Measurements from ENCODE around the gene PHYKPL. TPM values are rescaled to one million over a fixed set of nuclear protein-coding genes. Genes with fewer than 3 reads are reported as not detected.

Gene PHYKPL
- total RNA-seq, 1 donor from 2014 or later, result 205 TPM

- ChIA-PET CTCF (no interaction called here), POLR2A (interaction anchor here (0.6 to 2.4 kb wide), 4 partner anchors 10 to 37 kb away, joined by 4 to 13 read pairs (median 6); partner anchors contain the start of gene PHYKPL)
- TF ChIP-seq CTCF (IDR thresholded peaks at IDR 0.05), result no peak
- peaks cover 28% of the 10 kb centered on the region for H3K4me1 Mint-ChIP-seq
- H3K4me3 Mint-ChIP-seq, result peak overlapping the region; percentile 77
- intact Hi-C loops (cut with micrococcal nuclease), result loop anchor here (2.0 to 10.0 kb wide), 2 partner anchors 93 to 419 kb away; partner anchors contain the start of genes CLK4 and N4BP3
- ATAC-seq (ENCODE audit: low read depth) (no peak), DNase-seq (no peak)
- H3K36me3 Mint-ChIP-seq (ENCODE audit: low read depth), result peaks cover 53% of the 10 kb centered on the region
- H3K27ac Mint-ChIP-seq, result peak overlapping the region; percentile 75
- no peaks in the 10 kb centered on the region for H3K27me3 Mint-ChIP-seq
- H3K9me3 Mint-ChIP-seq, result no peaks in the 10 kb centered on the region
Observed at GRCh38 chr5:178205749-178206047, 26.9 kb downstream of the PHYKPL start.

- no peak for TF ChIP-seq CTCF (IDR thresholded peaks at IDR 0.05)
- DNase-seq (peak; percentile 70), ATAC-seq (ENCODE audit: low read depth) (peak; percentile 56)
- intact Hi-C loops (cut with micrococcal nuclease), result loop anchor here (1.0 to 10.0 kb wide), 4 partner anchors 27 to 420 kb away; partner anchors contain the start of genes CLK4, N4BP3, NHP2 and PHYKPL
- Mint-ChIP-seq H3K4me1 (peaks cover 28% of the 10 kb centered on the region), H3K36me3 (ENCODE audit: low read depth) (peaks cover 48% of the 10 kb centered on the region), H3K4me3 (peak overlapping the region; percentile 95), H3K27me3 (no peaks in the 10 kb centered on the region), H3K27ac (peak overlapping the region; percentile 75), H3K9me3 (no peaks in the 10 kb centered on the region)
- ChIA-PET POLR2A (interaction anchor here (0.6 to 2.4 kb wide), 25 partner anchors 8 to 1558 kb away, joined by 3 to 21 read pairs (median 4); partner anchors contain the start of genes HNRNPH1, NHP2, PHYKPL and TSPAN17), CTCF (interaction anchor here (1.3 kb wide), 1 partner anchor 30 kb away, joined by 5 read pairs; no protein-coding TSS in a partner anchor)
Observed at GRCh38 chr5:178204935-178205748, 27.5 kb downstream of the PHYKPL start.

- peaks cover 28% of the 10 kb centered on the region for H3K4me1 Mint-ChIP-seq
- peak within 1 kb of the TSS; percentile 95 for H3K4me3 Mint-ChIP-seq
- peaks cover 40% of the 10 kb centered on the region for H3K36me3 Mint-ChIP-seq (ENCODE audit: low read depth)
- H3K27ac Mint-ChIP-seq, result peak within 1 kb of the TSS; percentile 95
- intact Hi-C loops (cut with micrococcal nuclease), result loop anchor here (1.0 to 10.0 kb wide), 4 partner anchors 28 to 420 kb away; partner anchors contain the start of genes CLK4, N4BP3, NHP2 and PHYKPL
- TF ChIP-seq CTCF (IDR thresholded peaks at IDR 0.05), result no peak
- peak; percentile 95 for DNase-seq
- H3K9me3 Mint-ChIP-seq, result no peaks in the 10 kb centered on the region
- peak; percentile 80 for ATAC-seq (ENCODE audit: low read depth)
- ChIA-PET CTCF (interaction anchor here (0.9 to 1.3 kb wide), 2 partner anchors 30 to 129 kb away, joined by 3 to 5 read pairs; no protein-coding TSS in a partner anchor), POLR2A (interaction anchor here (0.6 to 2.4 kb wide), 28 partner anchors 9 to 1842 kb away, joined by 3 to 21 read pairs (median 4); partner anchors contain the start of genes HNRNPH1, KIAA1191, NHP2 and PHYKPL)
- H3K27me3 Mint-ChIP-seq, result no peaks in the 10 kb centered on the region
Observed at GRCh38 chr5:178204182-178204934, 28.2 kb downstream of the PHYKPL start, which contains the start of gene HNRNPAB. Gene HNRNPAB (plus strand): TSS chr5:178204533. CDS start chr5:178204838, 305 bp downstream.

- POLR2A ChIA-PET, result interaction anchor here (0.7 to 2.4 kb wide), 24 partner anchors 10 to 1842 kb away, joined by 3 to 21 read pairs (median 4); partner anchors contain the start of genes HNRNPH1, KIAA1191, NHP2 and PHYKPL
- no peak for TF ChIP-seq CTCF (IDR thresholded peaks at IDR 0.05)
- Mint-ChIP-seq H3K36me3 (ENCODE audit: low read depth) (peaks cover 34% of the 10 kb centered on the region), H3K4me3 (peak overlapping the region; percentile 95), H3K27me3 (no peaks in the 10 kb centered on the region), H3K9me3 (no peaks in the 10 kb centered on the region), H3K4me1 (peaks cover 28% of the 10 kb centered on the region), H3K27ac (peak overlapping the region; percentile 95)
- ATAC-seq (ENCODE audit: low read depth) (peak; percentile 2), DNase-seq (no peak)
- intact Hi-C loops (cut with micrococcal nuclease), result loop anchor here (1.0 to 10.0 kb wide), 4 partner anchors 29 to 421 kb away; partner anchors contain the start of genes CLK4, N4BP3, NHP2 and PHYKPL
- CTCF ChIA-PET, result interaction anchor here (0.9 to 1.3 kb wide), 2 partner anchors 31 to 128 kb away, joined by 3 to 5 read pairs; no protein-coding TSS in a partner anchor
Observed at GRCh38 chr5:178203670-178204181, 28.9 kb downstream of the PHYKPL start.

All from activated B cell treated with CpG ODN at 0.5 μM for 24 hours (primary cell).